Endothelial cell of umbilical vein (primary cell): ENCODE measurements around the gene KLB. TPM values are rescaled to one million over a fixed set of nuclear protein-coding genes. Genes with fewer than 3 reads are reported as not detected.
"Not testable (repeated sequence)": the region's sequence is repeated elsewhere in the genome, so short reads cannot be mapped to it uniquely, and the experiment has no call there.

Source experiments
- BruUV-seq: library from RNA; stranded (reverse); fragments of 400-500 nt; replicated peaks from 2 replicates; lab custom pipeline; 2021; lab: Mats Ljungman, UMichigan
- CTCF ChIA-PET: fragments of 300-600, 350-600 bp; sonication (Branson Sonifier 250); formaldehyde crosslinking; loops from one replicate; lab custom pipeline; 2021; ENCODE audit warnings: antibody characterized with exemption, inconsistent platforms; lab: Charles Lee
- POLR2A ChIA-PET: fragments of 300-600, 350-600 bp; sonication (Branson Sonifier 250); formaldehyde crosslinking; loops from one replicate; lab custom pipeline; 2021; ENCODE audit warnings: antibody characterized with exemption, inconsistent platforms; lab: Charles Lee
- DNase-seq: peaks from one replicate; pipeline ENCODE4 v3.0.0-alpha.2; 2011; ENCODE audit warnings: low read depth, low spot score
- FAIRE-seq: peaks from 2 replicates; lab custom pipeline; 2011; peaks lifted over from hg19 to GRCh38; lab: Jason Lieb, UNC
- H2AFZ ChIP-seq: 2 replicates; pipeline ENCODE4 v1.6.0; 2012; ENCODE audit warnings: low read depth, low read length, control low read depth, inconsistent platforms
- H3K27ac ChIP-seq: 2 replicates; pipeline ENCODE4 v1.5.1; 2011; ENCODE audit warnings: low read depth, mild to moderate bottlenecking, control low read depth, low read length, moderate library complexity; ENCODE audit not compliant: insufficient read depth
- H3K27me3 ChIP-seq, 2 experiments: 2 replicates each; pipeline versions ENCODE4 v1.6.0 to v1.6.1; 2011; ENCODE audit warnings: low read length in 2 of 2, mixed read lengths in 1 of 2; ENCODE audit not compliant: control insufficient read depth in 2 of 2, insufficient read depth in 2 of 2
- H3K36me3 ChIP-seq, 2 experiments: 2 replicates in 1 of 2; 3 replicates in 1 of 2; pipeline ENCODE4 v1.5.1; 2011; ENCODE audit warnings: low read length in 2 of 2, mild to moderate bottlenecking in 1 of 2, moderate library complexity in 1 of 2; ENCODE audit not compliant: control insufficient read depth in 2 of 2, insufficient read depth in 2 of 2; ENCODE audit errors: extremely low read depth in 1 of 2
- H3K4me1 ChIP-seq: 3 replicates; pipeline ENCODE4 v1.5.1; 2011; ENCODE audit warnings: mild to moderate bottlenecking, low read length; ENCODE audit not compliant: control insufficient read depth, insufficient read depth; ENCODE audit errors: extremely low read depth
- H3K4me2 ChIP-seq: 2 replicates; pipeline ENCODE4 v1.6.1; 2011; ENCODE audit warnings: low read length, control low read depth, mixed read lengths; ENCODE audit not compliant: insufficient read depth
- H3K4me3 ChIP-seq, 3 experiments: fragments of 200-600 bp in 1 of 3; sonication (generic), shearing (Covaris generic) in 1 of 3; replicated peaks in 1 of 3; 2 replicates each; pipeline ENCODE4 v1.5.1; 2011 to 2016; ENCODE audit warnings: control low read depth in 3 of 3, low read length in 3 of 3, mild to moderate bottlenecking in 2 of 3, inconsistent platforms in 1 of 3, low read depth in 1 of 3, moderate library complexity in 1 of 3; ENCODE audit not compliant: insufficient read depth in 1 of 3
- H3K79me2 ChIP-seq: 2 replicates; pipeline ENCODE4 v1.6.0; 2012; ENCODE audit warnings: low read length, inconsistent platforms; ENCODE audit not compliant: control insufficient read depth, insufficient read depth
- H3K9ac ChIP-seq: replicated peaks from 2 replicates; pipeline ENCODE3; 2011; ENCODE audit warnings: low read length, control low read depth; ENCODE audit not compliant: insufficient read depth; ENCODE audit errors: extremely low read depth
- H3K9me1 ChIP-seq: replicated peaks from 3 replicates; pipeline ENCODE4 v1.6.0; 2011; ENCODE audit warnings: mild to moderate bottlenecking, low read length; ENCODE audit not compliant: control insufficient read depth, insufficient read depth; ENCODE audit errors: extremely low read depth
- H3K9me3 ChIP-seq: replicated peaks from 2 replicates; pipeline ENCODE4 v1.5.1; 2012; ENCODE audit warnings: low read length, inconsistent platforms; ENCODE audit not compliant: control insufficient read depth, insufficient read depth
- H4K20me1 ChIP-seq: replicated peaks from 2 replicates; pipeline ENCODE3; 2011; ENCODE audit warnings: mild to moderate bottlenecking, low read length; ENCODE audit not compliant: control insufficient read depth, insufficient read depth; ENCODE audit errors: extremely low read depth
- POLR2AphosphoS5 ChIP-seq: IDR thresholded peaks from 2 replicates; pipeline ENCODE4 v1.6.1; 2012; ENCODE audit warnings: low read depth, mild to moderate bottlenecking, control low read depth, low read length, moderate library complexity; ENCODE audit not compliant: insufficient read depth
- dilution Hi-C: fragments of 300-500 bp; cut with MboI; formaldehyde crosslinking; loops from one replicate; pipeline ENCODE4 v1.15.0; 2019; ENCODE audit warnings: low sequenced_read_pairs; ENCODE audit not compliant: extremely low pct_ligation_motif_present
- intact Hi-C: fragments of 100-400 bp; cut with micrococcal nuclease; formaldehyde crosslinking; loops from one replicate; pipeline ENCODE4 v1.10.0; 2022
- polyA plus RNA-seq, 4 experiments: library from polyadenylated mRNA; depleted of rRNA in 3 of 4; stranded (reverse) in 3 of 4; unstranded in 1 of 4; fragments of >200 nt; gene quantifications; 2 replicates each; pipeline versions ENCODE4 v1.2.1 to v1.2.3, GENCODE V29; 2011 to 2012; ENCODE audit warnings: missing spikeins in 1 of 4
- total RNA-seq: library from RNA; stranded (reverse); gene quantifications from 2 replicates; pipeline ENCODE4 v1.2.3, GENCODE V29; 2021

The KLB gene
- total and polyA plus RNA-seq, 2 donors (not counting 3 experiments of a cell fraction or from before 2014, with no cell fraction given), result 0.01 TPM; not detected in 1

GRCh38 chr4:39422247-39422646, 15.5 kb downstream of the KLB start:
- Histone ChIP-seq H2AFZ (no peak overlapping the region), H3K4me2 (no peak overlapping the region), H3K4me3 (no peak overlapping the region), H3K9ac (no peak overlapping the region), H3K4me1 (no peaks in the 10 kb centered on the region), H3K27me3 (no peaks in the 10 kb centered on the region), H3K9me3 (no peaks in the 10 kb centered on the region), H3K27ac (no peak overlapping the region), H4K20me1 (no peaks in the 10 kb centered on the region), H3K36me3 (no peaks in the 10 kb centered on the region), H3K9me1 (no peaks in the 10 kb centered on the region), H3K79me2 (no peaks in the 10 kb centered on the region)
- dilution Hi-C loops, result no loop called here
- ChIA-PET POLR2A (no interaction called here), CTCF (no interaction called here)
- intact Hi-C loops, result no loop called here
- no peak for TF ChIP-seq POLR2AphosphoS5
- FAIRE-seq, result no peak
- DNase-seq, result no peak
- BruUV-seq, result no TSS peak

- H3K9me3 ChIP-seq, H3K36me3 ChIP-seq, H3K79me2 ChIP-seq, H4K20me1 ChIP-seq, H3K4me3 ChIP-seq, H3K27me3 ChIP-seq, H3K9ac ChIP-seq, H2AFZ ChIP-seq, H3K9me1 ChIP-seq, intact Hi-C loops, BruUV-seq, CTCF ChIA-PET, POLR2A ChIA-PET, H3K4me2 ChIP-seq, DNase-seq, H3K4me1 ChIP-seq, FAIRE-seq, H3K27ac ChIP-seq, dilution Hi-C loops: not testable (repeated sequence)
These were observed 18.6 kb downstream of the KLB start for GRCh38 chr4:39425297-39425696.
